ACHN (cell line): Measurements from ENCODE around the gene DUSP21.
"Not testable (repeated sequence)": the region's sequence is repeated elsewhere in the genome, so short reads cannot be mapped to it uniquely, and the experiment has no call there.

Source experiments
- DNase-seq: peaks from one replicate; pipeline ENCODE4 v3.0.0-alpha.2; 2015
- in situ Hi-C: cut with HindIII; loops from 2 replicates; pipeline ENCODE4 v1.10.0; 2017; ENCODE audit warnings: low sequenced_read_pairs, low pct_ligation_motif_present, low pct_unique_long_range_greater_than_20kb

Gene DUSP21

GRCh38 chrX:44873415-44874276 is 29.8 kb downstream of the DUSP21 start:
- in situ Hi-C loops, result no loop called here
- peak; percentile 24 for DNase-seq

GRCh38 chrX:44874420-44875184 is 30.8 kb downstream of the DUSP21 start:
- DNase-seq, result peak; percentile 36
- in situ Hi-C loops, result no loop called here

GRCh38 chrX:44875185-44875489 is 31.3 kb downstream of the DUSP21 start:
- no peak for DNase-seq
- in situ Hi-C loops, result no loop called here

GRCh38 chrX:44876086-44876485 is 32.3 kb downstream of the DUSP21 start:
- in situ Hi-C loops, result no loop called here
- DNase-seq, result no peak

GRCh38 chrX:44876767-44877166 is 32.9 kb downstream of the DUSP21 start:
- in situ Hi-C loops, result no loop called here
- DNase-seq, result no peak

GRCh38 chrX:44878780-44879179 is 35.0 kb downstream of the DUSP21 start:
- no peak for DNase-seq
- in situ Hi-C loops, result no loop called here

GRCh38 chrX:44881549-44881948 is 37.7 kb downstream of the DUSP21 start:
- in situ Hi-C loops, result no loop called here

GRCh38 chrX:44882635-44883034 is 38.8 kb downstream of the DUSP21 start:
- DNase-seq, result no peak
- in situ Hi-C loops, result no loop called here

More at GRCh38 chrX:44881549-44881948, 37.7 kb downstream of the DUSP21 start:
- no peak for DNase-seq

GRCh38 chrX:44884944-44885343 is 41.1 kb downstream of the DUSP21 start:
- in situ Hi-C loops, result no loop called here
- no peak for DNase-seq

- DNase-seq, result no peak
- in situ Hi-C loops, result no loop called here
Measured at GRCh38 chrX:44889824-44890223, 46.0 kb downstream of the DUSP21 start.

GRCh38 chrX:44890247-44890646 is 46.4 kb downstream of the DUSP21 start:
- in situ Hi-C loops, result no loop called here
- no peak for DNase-seq

- in situ Hi-C loops, DNase-seq: not testable (repeated sequence)
Measured at GRCh38 chrX:44890687-44891086, 46.9 kb downstream of the DUSP21 start.

GRCh38 chrX:44891642-44892041 is 47.8 kb downstream of the DUSP21 start:
- in situ Hi-C loops, result no loop called here

More at GRCh38 chrX:44891642-44892041, 47.8 kb downstream of the DUSP21 start:
- no peak for DNase-seq
